Stimulated activated memory B cell treated with anti-CD40 and anti-IgM and Interleukin-4, amounts not matched to agents 10 μg/mL and 1 μg/mL and 100 μg/mL, for 72 hours (primary cell): ENCODE data around the gene HIF3A.

Experiments
- ATAC-seq: fragments of 150-1000 bp; cut with Tn5 transposase; 2 replicates; pipeline ENCODE4 v1.10.0; 2021
- H3K27ac Mint-ChIP-seq: one replicate; pipeline ENCODE4 v1.8.0; 2022; ENCODE audit warnings: mild to moderate bottlenecking, mixed read lengths
- H3K27me3 Mint-ChIP-seq: one replicate; pipeline ENCODE4 v1.8.0; 2022; ENCODE audit warnings: mixed read lengths
- H3K36me3 Mint-ChIP-seq: one replicate; pipeline ENCODE4 v1.8.0; 2022; ENCODE audit warnings: mixed read lengths
- H3K4me1 Mint-ChIP-seq: one replicate; pipeline ENCODE4 v1.8.0; 2022; ENCODE audit warnings: mixed read lengths
- H3K4me3 Mint-ChIP-seq: one replicate; pipeline ENCODE4 v1.8.0; 2022; ENCODE audit warnings: mild to moderate bottlenecking, moderate library complexity, mixed read lengths
- H3K9me3 Mint-ChIP-seq: one replicate; pipeline ENCODE4 v1.8.0; 2022; ENCODE audit warnings: mixed read lengths

Gene HIF3A

DNA sequence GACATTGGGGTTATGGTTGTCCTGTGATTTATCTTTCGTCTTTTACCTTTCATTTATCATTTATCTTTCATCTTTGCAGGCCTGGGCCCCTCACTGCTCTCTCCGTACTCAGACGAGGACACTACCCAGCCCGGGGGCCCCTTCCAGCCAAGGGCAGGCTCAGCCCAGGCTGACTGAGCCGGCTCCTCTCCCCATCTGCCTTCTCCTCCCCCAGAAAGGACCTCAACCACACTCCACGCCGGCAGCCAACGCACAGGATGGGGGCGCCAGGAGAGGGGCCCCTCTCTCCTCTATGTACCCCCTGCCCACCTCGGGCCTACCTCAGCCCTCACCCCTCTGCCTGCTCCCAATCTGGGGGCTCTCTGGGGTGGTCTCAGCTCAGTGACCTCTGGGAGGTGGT, 42.6 kb downstream of the HIF3A start:
- no peaks in the 10 kb centered on the region for H3K9me3 Mint-ChIP-seq
- H3K36me3 Mint-ChIP-seq: no peaks in the 10 kb centered on the region
- no peak overlapping the region for H3K27ac Mint-ChIP-seq
- H3K27me3 Mint-ChIP-seq: peaks cover 56% of the 10 kb centered on the region
- no peak for ATAC-seq
- H3K4me3 Mint-ChIP-seq: no peak overlapping the region
- no peaks in the 10 kb centered on the region for H3K4me1 Mint-ChIP-seq

GRCh38 chr19:46340051-46340659, 43.3 kb downstream of the HIF3A start:
- Mint-ChIP-seq H3K36me3 (no peaks in the 10 kb centered on the region), H3K27me3 (peaks cover 58% of the 10 kb centered on the region)

GRCh38 chr19:46341937-46342336, 45.1 kb downstream of the HIF3A start:
- no peak overlapping the region for H3K4me3 Mint-ChIP-seq
- no peak overlapping the region for H3K27ac Mint-ChIP-seq
- no peaks in the 10 kb centered on the region for H3K9me3 Mint-ChIP-seq
- H3K4me1 Mint-ChIP-seq: peaks cover under 1% of the 10 kb centered on the region
- no peaks in the 10 kb centered on the region for H3K36me3 Mint-ChIP-seq
- H3K27me3 Mint-ChIP-seq: peaks cover 58% of the 10 kb centered on the region
- ATAC-seq: no peak

More at GRCh38 chr19:46340051-46340659, 43.3 kb downstream of the HIF3A start:
- no peak overlapping the region for H3K27ac Mint-ChIP-seq
- no peaks in the 10 kb centered on the region for H3K4me1 Mint-ChIP-seq
- no peak overlapping the region for H3K4me3 Mint-ChIP-seq
- no peaks in the 10 kb centered on the region for H3K9me3 Mint-ChIP-seq
- ATAC-seq: no peak

- H3K27me3 Mint-ChIP-seq: peaks cover 50% of the 10 kb centered on the region
- no peaks in the 10 kb centered on the region for H3K9me3 Mint-ChIP-seq
- no peak overlapping the region for H3K27ac Mint-ChIP-seq
- H3K4me3 Mint-ChIP-seq: no peak overlapping the region
- H3K4me1 Mint-ChIP-seq: peaks cover 25% of the 10 kb centered on the region
- no peak for ATAC-seq
- peaks cover 21% of the 10 kb centered on the region for H3K36me3 Mint-ChIP-seq
Observed at GRCh38 chr19:46344363-46344762, 47.5 kb downstream of the HIF3A start.

GRCh38 chr19:46345157-46345556, 48.3 kb downstream of the HIF3A start:
- H3K9me3 Mint-ChIP-seq: no peaks in the 10 kb centered on the region
- no peak overlapping the region for H3K27ac Mint-ChIP-seq
- H3K4me1 Mint-ChIP-seq: peaks cover 33% of the 10 kb centered on the region
- H3K27me3 Mint-ChIP-seq: peaks cover 42% of the 10 kb centered on the region
- no peak overlapping the region for H3K4me3 Mint-ChIP-seq
- H3K36me3 Mint-ChIP-seq: peaks cover 26% of the 10 kb centered on the region
- ATAC-seq: no peak

- H3K36me3 Mint-ChIP-seq: peaks cover 29% of the 10 kb centered on the region
- peaks cover 51% of the 10 kb centered on the region for H3K4me1 Mint-ChIP-seq
- peak within 1 kb of the TSS; percentile 86 for H3K27ac Mint-ChIP-seq
- peak; percentile 87 for ATAC-seq
- no peaks in the 10 kb centered on the region for H3K9me3 Mint-ChIP-seq
- H3K27me3 Mint-ChIP-seq: peaks cover 25% of the 10 kb centered on the region
- H3K4me3 Mint-ChIP-seq: peak within 1 kb of the TSS; percentile 91
Observed at GRCh38 chr19:46346821-46347571, 50.2 kb downstream of the HIF3A start, which contains the start of gene PPP5C. PPP5C (plus strand) TSS chr19:46347087; CDS start chr19:46347097, 10 bp downstream.

DNA sequence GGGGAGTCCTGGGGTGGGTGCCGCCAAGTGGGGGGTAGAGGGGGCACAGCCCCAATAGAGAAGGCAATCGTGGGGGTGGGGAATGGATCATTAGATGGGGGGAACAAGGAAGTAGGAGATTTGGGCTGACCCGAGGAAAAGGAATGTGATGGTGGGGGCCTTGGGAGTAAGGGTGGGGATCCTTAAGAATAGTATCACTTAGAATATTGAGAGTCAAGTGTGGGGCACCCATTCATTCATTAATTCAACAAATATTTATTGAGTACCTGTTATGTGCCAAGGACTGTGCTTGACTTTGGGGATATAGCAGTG, 50.7 kb downstream of the HIF3A start:
- no peak for ATAC-seq
- H3K27me3 Mint-ChIP-seq: peaks cover 21% of the 10 kb centered on the region
- H3K27ac Mint-ChIP-seq: peak overlapping the region; percentile 86
- no peaks in the 10 kb centered on the region for H3K9me3 Mint-ChIP-seq
- H3K4me3 Mint-ChIP-seq: peak overlapping the region; percentile 91
- H3K4me1 Mint-ChIP-seq: peaks cover 54% of the 10 kb centered on the region
- H3K36me3 Mint-ChIP-seq: peaks cover 32% of the 10 kb centered on the region

- ATAC-seq: no peak
- Mint-ChIP-seq H3K9me3 (no peaks in the 10 kb centered on the region), H3K4me3 (peak overlapping the region; percentile 91), H3K36me3 (peaks cover 32% of the 10 kb centered on the region), H3K4me1 (peaks cover 54% of the 10 kb centered on the region), H3K27me3 (peaks cover 17% of the 10 kb centered on the region), H3K27ac (peak overlapping the region; percentile 86)
Observed at GRCh38 chr19:46347985-46348384, 51.1 kb downstream of the HIF3A start.

DNA sequence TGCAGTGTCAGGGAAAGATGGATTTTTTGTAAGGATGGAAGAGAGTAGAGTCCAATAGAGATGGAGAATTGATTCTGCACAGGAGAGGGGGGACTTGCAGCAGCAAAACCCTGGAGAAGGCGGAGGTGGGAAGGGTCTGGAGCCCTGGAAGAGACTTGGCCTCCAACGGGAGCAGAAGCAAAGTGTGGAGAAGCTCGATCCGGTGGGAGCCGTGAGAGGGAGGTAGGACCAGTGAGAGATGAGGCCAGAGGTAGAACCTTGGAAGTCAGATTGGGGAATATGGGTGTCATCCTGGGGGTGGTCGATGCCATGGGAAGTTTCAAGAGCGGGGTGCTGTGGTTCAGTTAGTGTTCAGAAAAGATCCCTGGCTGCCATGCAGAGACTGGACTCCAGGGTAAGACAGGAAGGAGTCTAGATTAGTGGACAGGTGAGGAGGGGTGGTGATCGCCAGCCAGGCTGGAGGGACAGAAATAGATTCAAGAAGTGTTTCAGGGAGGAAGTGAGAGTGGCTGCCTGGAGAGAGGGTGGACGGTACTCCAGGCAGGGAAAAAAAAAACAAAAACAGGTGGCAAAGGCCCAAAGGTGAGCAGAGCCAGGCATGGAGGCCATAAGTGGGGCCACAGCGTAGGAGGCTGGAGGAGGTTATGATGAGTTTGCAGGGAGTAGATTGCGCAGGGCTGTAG, 52.6 kb downstream of the HIF3A start:
- H3K27me3 Mint-ChIP-seq: peaks cover 2% of the 10 kb centered on the region
- H3K27ac Mint-ChIP-seq: peak overlapping the region; percentile 86
- ATAC-seq: no peak
- peaks cover 58% of the 10 kb centered on the region for H3K4me1 Mint-ChIP-seq
- H3K36me3 Mint-ChIP-seq: peaks cover 43% of the 10 kb centered on the region
- H3K9me3 Mint-ChIP-seq: no peaks in the 10 kb centered on the region
- peak overlapping the region; percentile 80 for H3K4me3 Mint-ChIP-seq

- Mint-ChIP-seq H3K4me1 (peaks cover 65% of the 10 kb centered on the region), H3K9me3 (no peaks in the 10 kb centered on the region), H3K27me3 (no peaks in the 10 kb centered on the region), H3K36me3 (peaks cover 51% of the 10 kb centered on the region), H3K27ac (peak overlapping the region; percentile 86), H3K4me3 (peak overlapping the region; percentile 80)
- no peak for ATAC-seq
Observed at GRCh38 chr19:46350029-46350757, 53.4 kb downstream of the HIF3A start.

GRCh38 chr19:46350758-46351159, 53.9 kb downstream of the HIF3A start:
- Mint-ChIP-seq H3K27ac (peak overlapping the region; percentile 86), H3K36me3 (peaks cover 56% of the 10 kb centered on the region), H3K4me3 (peak overlapping the region; percentile 80), H3K9me3 (no peaks in the 10 kb centered on the region), H3K4me1 (peaks cover 71% of the 10 kb centered on the region), H3K27me3 (no peaks in the 10 kb centered on the region)
- ATAC-seq: peak; percentile 34

DNA sequence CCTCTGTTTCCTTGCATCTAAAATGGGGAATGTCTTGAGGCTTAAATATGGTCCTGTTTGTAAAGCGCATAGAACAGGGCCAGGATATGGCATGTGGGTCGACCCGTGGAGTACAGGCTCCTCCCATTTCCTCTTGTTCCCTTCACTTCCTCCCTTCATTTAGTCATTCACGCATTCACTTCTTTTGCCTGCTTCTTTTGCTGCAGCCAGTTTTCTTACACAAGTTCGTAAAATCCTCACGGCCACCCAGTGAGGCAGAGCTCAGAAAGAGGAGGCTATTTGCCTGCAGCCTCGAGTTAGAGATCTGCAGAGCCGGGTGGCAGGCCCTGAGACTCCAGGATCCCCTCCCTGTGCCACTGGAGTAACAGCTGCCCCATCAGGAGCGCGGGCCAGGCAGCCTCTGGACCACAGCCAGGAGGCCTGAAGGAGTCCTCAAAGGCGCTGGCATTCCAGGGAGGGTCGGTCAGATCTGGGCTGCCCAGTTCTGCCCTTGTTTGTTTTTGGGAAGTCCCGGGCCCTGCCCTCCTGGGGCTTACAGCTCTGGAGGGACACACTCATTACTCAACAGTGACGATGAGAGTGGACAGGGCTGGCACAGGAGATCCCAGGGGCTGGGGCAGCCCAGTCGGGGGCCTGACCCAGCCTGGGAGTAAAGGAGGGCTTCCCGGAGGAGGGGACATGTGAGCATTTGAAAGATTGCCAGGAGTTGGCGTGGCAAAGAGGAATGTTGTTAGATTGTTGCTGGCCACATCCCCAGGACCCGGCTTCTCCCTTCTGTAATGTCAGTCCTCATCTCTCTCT, 54.6 kb downstream of the HIF3A start:
- peak overlapping the region; percentile 86 for H3K27ac Mint-ChIP-seq
- H3K4me3 Mint-ChIP-seq: peak overlapping the region; percentile 34
- no peak for ATAC-seq
- peaks cover 78% of the 10 kb centered on the region for H3K4me1 Mint-ChIP-seq
- no peaks in the 10 kb centered on the region for H3K9me3 Mint-ChIP-seq
- peaks cover 58% of the 10 kb centered on the region for H3K36me3 Mint-ChIP-seq
- H3K27me3 Mint-ChIP-seq: no peaks in the 10 kb centered on the region

DNA sequence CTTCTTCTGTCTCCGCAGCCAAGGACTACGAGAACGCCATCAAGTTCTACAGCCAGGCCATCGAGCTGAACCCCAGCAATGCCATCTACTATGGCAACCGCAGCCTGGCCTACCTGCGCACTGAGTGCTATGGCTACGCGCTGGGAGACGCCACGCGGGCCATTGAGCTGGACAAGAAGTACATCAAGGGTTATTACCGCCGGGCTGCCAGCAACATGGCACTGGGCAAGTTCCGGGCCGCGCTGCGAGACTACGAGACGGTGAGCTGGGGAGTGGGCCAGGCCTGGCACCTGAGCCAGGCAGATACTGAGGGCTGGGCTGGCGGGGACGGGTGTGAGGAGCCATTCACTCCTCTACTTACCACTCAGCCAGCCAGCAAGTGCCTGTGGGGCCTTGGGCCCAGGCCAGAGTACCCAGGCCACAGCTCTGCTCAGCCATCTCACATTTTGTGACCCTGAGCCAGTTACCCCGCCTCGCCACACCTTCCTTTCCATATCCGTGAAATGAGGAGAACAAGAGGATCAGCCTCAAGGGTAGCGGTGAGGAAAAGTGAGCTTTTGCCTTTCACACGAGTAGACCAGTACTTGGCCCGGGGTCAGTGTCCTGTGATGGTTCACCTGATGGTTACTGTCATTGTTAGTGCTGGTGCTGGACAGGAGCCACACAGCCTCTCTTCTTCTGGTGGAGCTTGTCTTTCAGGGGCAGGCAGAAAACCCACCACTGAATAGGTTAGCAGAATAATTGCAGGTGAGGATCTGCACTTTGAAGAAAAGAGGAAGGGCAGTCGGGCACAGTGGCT, 57.1 kb downstream of the HIF3A start:
- ATAC-seq: no peak
- Mint-ChIP-seq H3K9me3 (no peaks in the 10 kb centered on the region), H3K27me3 (no peaks in the 10 kb centered on the region), H3K36me3 (peaks cover 49% of the 10 kb centered on the region), H3K4me1 (peaks cover 70% of the 10 kb centered on the region), H3K27ac (no peak overlapping the region), H3K4me3 (no peak overlapping the region)
